ENCODE measurements around the gene DTNB. TPM values are rescaled to one million over a fixed set of nuclear protein-coding genes. Genes with fewer than 3 reads are reported as not detected.

Gene DTNB
- total and polyA plus RNA-seq, 9 donors = 8.0 to 24.9 (median 17.5) TPM

DNA sequence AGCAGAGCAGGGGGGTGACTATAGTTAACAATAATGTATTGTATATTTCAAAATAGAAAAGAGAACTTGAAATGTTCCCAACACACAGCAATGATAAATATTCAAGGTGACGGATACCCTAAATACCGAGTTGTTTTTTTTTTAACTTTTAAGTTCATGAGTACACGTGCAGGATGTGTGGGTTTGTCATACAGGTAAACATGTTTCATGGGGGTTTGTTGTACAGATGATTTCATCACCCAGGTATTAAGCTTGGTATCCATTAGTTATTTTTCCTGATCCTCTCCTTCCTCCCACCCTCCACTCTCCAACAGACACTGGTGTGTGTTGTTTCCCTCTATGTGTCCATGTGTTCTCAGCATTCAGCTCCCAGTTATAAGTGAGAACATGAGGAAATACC lies 167.2 kb downstream of the DTNB start:
- H3K36me3 ChIP-seq = no peaks in the 10 kb centered on the region
- H3K9me3 ChIP-seq = no peaks in the 10 kb centered on the region
- no peaks in the 10 kb centered on the region for H3K4me1 ChIP-seq (ENCODE audit: insufficient read depth)
- H3K4me3 ChIP-seq = no peak overlapping the region
- H3K27me3 ChIP-seq = no peaks in the 10 kb centered on the region
- H3K27ac ChIP-seq = no peak overlapping the region
- intact Hi-C loops (cut with DNase I) = no loop called here
- DNase-seq = no peak
- 88 to 92% (median 89%) methylated on average over 3 of the region's 3 CpGs for WGBS, 3 donors
- TF ChIP-seq EP300 (IDR thresholded peaks at IDR 0.05) (no peak), POLR2A (IDR thresholded peaks at IDR 0.05) (no peak)

- Histone ChIP-seq H3K9me3 (no peaks in the 10 kb centered on the region), H3K27ac (no peak overlapping the region), H3K36me3 (no peaks in the 10 kb centered on the region), H3K4me1 (ENCODE audit: insufficient read depth) (no peaks in the 10 kb centered on the region), H3K27me3 (no peaks in the 10 kb centered on the region), H3K4me3 (no peak overlapping the region)
- TF ChIP-seq EP300 (IDR thresholded peaks at IDR 0.05) (no peak), CTCF (IDR thresholded peaks at IDR 0.05) (no peak)
- intact Hi-C loops (cut with DNase I) = no loop called here
- no peak for DNase-seq
- WGBS, 3 donors = 94 to 95% (median 94%) methylated on average over 2 of the region's 2 CpGs
Observed at GRCh38 chr2:25505622-25506021, 167.8 kb downstream of the DTNB start.

- H3K4me3 ChIP-seq = no peak overlapping the region
- no peaks in the 10 kb centered on the region for H3K9me3 ChIP-seq
- DNase-seq = no peak
- TF ChIP-seq CTCF (IDR thresholded peaks at IDR 0.05) = no peak
- no peak for TF ChIP-seq EP300 (IDR thresholded peaks at IDR 0.05)
- TF ChIP-seq POLR2A (IDR thresholded peaks at IDR 0.05) = no peak
- 84 to 87% (median 86%) methylated on average over 3 of the region's 3 CpGs for WGBS, 3 donors
- H3K4me1 ChIP-seq (ENCODE audit: insufficient read depth) = no peaks in the 10 kb centered on the region
- H3K36me3 ChIP-seq = no peaks in the 10 kb centered on the region
- intact Hi-C loops (cut with DNase I) = no loop called here
- no peaks in the 10 kb centered on the region for H3K27me3 ChIP-seq
- H3K27ac ChIP-seq = no peak overlapping the region
Observed at GRCh38 chr2:25505182-25505581, 168.2 kb downstream of the DTNB start.

GRCh38 chr2:25504266-25504665 lies 169.1 kb downstream of the DTNB start:
- no peaks in the 10 kb centered on the region for H3K4me1 ChIP-seq (ENCODE audit: insufficient read depth)
- TF ChIP-seq CTCF (IDR thresholded peaks at IDR 0.05) (no peak), EP300 (IDR thresholded peaks at IDR 0.05) (no peak), POLR2A (IDR thresholded peaks at IDR 0.05) (no peak)
- intact Hi-C loops (cut with DNase I) = no loop called here
- 96 to 100% (median 98%) methylated on average over 2 of the region's 2 CpGs for WGBS, 3 donors
- no peaks in the 10 kb centered on the region for H3K27me3 ChIP-seq
- H3K36me3 ChIP-seq = no peaks in the 10 kb centered on the region
- no peak overlapping the region for H3K4me3 ChIP-seq
- H3K9me3 ChIP-seq = no peaks in the 10 kb centered on the region
- no peak for DNase-seq
- no peak overlapping the region for H3K27ac ChIP-seq

DNA sequence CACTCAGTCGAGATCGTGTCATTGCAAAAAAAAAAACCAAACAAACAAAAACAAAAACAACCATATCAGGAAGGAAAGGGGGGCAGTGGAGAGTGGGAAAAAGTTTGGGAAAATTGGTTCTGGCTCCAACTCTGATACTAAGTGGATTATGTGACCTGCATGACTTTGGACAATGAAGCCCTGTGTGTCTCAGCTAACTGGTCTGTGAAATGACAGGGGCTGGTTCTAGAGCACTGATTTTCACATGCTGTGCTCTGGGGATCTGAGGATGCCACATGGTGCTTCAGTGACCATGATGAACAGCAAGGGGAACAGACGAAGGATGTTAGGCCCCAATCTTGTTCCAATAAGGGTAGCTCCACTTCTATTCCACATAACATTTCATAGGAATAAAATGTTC lies 174.2 kb downstream of the DTNB start:
- H3K36me3 ChIP-seq = no peaks in the 10 kb centered on the region
- WGBS, 3 donors = 91 to 98% (median 93%) methylated on average over 3 of the region's 3 CpGs
- DNase-seq = no peak
- no peak overlapping the region for H3K4me3 ChIP-seq
- H3K9me3 ChIP-seq = no peaks in the 10 kb centered on the region
- intact Hi-C loops (cut with DNase I) = no loop called here
- H3K27me3 ChIP-seq = no peaks in the 10 kb centered on the region
- TF ChIP-seq POLR2A (IDR thresholded peaks at IDR 0.05) (no peak), EP300 (IDR thresholded peaks at IDR 0.05) (no peak), CTCF (IDR thresholded peaks at IDR 0.05) (no peak)
- no peaks in the 10 kb centered on the region for H3K4me1 ChIP-seq (ENCODE audit: insufficient read depth)
- no peak overlapping the region for H3K27ac ChIP-seq

All from ovary (tissue), 9 donors.